KG1 (cell line): ENCODE results near the gene NOM1.
"Not testable (repeated sequence)": the region's sequence is repeated elsewhere in the genome, so short reads cannot be mapped to it uniquely, and the experiment has no call there.

Source experiments
- DNase-seq: peaks from one replicate; lab custom pipeline; 2025; lab: John Stamatoyannopoulos, UW

Gene NOM1

DNA sequence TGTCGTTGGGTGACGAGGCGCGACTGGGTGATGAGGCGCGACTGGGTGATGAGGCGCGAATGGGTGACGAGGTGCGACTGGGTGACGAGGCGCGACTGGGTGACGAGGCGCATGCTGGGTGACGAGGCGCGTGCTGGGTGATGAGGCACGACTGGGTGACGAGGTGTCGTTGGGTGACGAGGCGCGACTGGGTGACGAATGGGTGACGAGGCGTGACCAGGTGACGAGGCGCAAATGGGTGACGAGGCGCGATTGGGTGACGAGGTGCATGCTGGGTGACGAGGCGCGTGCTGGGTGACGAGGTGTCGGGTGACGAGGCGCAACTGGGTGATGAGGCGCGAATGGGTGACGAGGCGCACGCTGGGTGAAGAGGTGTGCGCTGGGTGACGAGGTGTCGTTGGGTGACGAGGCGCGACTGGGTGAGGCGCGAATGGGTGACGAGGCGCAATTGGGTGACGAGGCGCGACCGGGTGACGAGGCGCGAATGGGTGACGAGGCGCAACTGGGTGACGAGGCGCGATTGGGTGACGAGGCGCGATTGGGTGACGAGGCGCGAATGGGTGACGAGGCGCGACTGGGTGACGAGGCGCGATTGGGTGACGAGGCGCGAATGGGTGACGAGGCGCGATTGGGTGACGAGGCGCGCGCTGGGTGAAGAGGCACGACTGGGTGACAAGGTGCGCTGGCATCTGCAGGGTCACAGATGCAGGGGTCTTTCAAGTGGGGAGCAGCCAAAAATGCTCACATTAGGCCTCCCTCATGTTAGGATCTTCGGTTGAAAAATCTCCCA is 7.9 kb upstream of the NOM1 start:
- no peak for DNase-seq

GRCh38 chr7:156942708-156943090 is 6.8 kb upstream of the NOM1 start:
- no peak for DNase-seq

DNA sequence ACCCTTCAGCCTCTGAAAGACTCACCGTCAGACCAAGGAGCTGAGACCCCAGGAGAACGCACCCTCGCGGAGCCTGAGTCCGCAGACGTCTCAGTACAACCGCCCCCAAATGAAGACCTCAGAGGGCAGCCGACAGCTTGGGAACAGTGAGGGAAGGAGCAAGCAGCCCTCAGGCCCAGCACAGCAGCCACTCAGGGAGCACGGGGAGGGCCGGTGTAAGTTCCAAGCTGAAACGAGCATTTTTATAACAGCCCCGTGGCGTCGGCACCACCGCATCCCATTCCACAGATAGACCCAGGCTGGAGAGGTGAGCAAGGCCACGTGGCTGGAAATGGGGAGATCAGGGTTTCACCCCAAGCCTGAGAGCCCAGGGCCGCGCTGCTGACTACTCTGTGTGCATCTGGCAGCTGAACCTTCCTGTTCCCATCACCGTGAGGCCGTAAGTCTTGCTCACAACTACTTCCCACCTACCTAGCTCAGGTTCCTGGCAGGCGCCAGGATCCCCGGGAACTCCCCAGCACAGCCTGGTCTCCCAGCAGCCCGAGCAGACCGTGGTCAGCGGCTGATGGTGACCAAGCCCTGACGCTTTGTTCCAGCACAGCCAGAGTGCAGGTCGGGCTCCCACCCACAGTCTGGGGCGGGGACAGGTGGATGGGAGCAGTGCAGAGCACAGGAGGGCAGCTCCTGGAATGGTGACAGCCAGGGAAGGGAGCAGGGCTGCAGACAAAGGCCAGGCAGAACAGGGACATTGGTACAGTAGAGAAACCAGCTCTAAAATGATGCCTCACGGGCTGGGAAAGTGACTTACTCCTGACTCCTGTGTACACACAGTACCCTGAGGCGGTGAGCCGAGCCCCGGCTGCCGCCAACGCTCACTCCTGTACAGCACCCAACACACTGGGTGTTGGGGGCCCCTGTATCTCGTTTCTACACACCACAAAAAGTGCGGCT is 6.1 kb upstream of the NOM1 start:
- no peak for DNase-seq

DNA sequence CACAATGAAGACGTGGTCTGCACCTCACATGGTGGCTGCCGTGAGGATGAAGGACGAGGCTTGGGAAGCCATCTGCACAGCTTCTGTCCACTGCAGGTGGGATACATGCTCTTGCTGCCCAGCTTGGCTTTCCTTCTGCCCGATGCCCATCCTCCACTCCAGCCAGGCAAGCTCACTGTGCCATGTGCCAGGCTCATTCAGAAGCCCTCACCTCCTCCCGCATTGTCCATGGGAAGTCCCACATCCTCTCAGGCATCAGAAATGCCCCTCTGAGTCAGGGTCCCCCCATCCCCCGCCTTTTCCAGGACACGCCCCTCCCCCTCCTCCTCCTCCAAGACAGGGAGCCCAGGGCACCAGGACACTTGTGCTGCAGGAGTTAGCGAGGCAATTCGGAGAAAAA is 4.6 kb upstream of the NOM1 start:
- DNase-seq: no peak

DNA sequence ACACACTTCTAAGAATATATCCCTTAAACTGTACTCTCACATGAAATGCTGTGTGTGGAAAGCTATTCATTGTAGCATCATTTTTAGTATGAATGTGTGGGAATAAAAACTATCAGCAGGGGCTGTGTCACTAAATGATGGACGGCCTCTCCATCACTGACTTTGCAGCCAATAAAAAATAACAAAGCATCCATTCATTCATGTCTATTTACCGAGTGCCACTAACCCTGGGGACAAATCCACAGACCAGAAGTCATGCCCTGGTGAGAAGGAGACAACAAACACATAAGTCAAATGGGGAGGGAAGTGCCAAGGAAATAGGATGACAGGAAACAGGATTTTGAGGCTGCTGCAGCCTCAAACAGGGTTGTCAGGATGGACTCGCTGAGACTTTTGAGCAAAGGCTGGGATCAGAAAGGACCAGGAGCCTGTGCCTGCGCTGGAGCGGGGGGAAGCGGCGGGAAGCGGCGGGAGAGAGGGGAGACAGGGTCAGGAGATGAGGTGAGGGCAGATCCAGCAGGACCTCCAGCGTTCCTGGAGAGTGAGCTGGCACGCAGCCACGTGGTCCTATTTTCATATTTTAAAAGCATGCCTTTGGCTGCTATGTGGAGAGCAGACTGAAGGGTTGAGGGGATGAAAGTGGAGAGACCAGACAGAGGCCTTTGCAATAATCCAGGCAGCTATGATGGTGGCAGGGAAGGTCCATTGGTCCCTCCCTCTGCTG is 2.2 kb upstream of the NOM1 start:
- no peak for DNase-seq

DNA sequence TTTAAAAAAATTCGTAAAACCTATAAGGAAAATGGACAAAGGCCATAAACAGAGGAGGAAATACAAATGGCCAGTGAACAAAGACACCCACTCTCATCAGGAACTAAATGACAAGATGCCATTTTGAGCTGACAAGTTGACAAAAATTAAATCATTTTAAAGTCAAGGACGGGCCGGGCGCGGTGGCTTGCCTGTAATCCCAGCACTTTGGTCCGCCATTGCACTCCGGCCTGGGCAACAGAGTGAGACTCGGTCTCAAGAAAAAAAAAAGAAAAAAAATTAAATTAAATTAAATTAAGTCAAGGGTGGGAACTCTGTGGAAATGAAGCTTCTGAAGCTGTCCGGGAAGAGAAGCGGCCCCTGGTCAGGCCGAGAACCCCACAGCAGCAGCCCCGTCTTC is 1.2 kb upstream of the NOM1 start:
- DNase-seq: no peak

DNA sequence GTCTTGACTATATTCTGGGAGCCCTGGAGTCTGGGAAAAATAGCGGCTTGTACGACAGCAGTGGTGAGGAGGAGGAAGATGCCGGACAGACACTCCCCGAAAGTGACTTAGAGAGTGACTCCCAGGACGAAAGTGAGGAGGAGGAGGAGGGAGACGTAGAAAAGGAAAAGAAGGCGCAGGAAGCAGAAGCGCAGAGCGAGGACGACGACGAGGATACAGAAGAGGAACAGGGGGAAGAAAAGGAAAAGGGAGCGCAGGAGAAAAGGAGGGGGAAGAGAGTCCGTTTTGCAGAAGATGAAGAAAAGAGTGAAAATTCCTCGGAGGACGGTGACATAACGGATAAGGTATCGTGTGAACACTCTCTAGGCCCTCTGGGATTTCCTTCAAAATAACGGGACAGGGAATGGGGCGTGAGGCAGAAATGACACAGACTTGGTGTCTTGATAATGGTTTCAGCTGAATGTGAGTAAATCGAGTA is 908 bp downstream of the NOM1 start:
- DNase-seq: no peak

- not testable (repeated sequence) for DNase-seq
These were observed 3.7 kb downstream of the NOM1 start for GRCh38 chr7:156953215-156953614.

GRCh38 chr7:156954941-156955340 is 5.4 kb downstream of the NOM1 start:
- no peak for DNase-seq

- no peak for DNase-seq
These were observed 7.2 kb downstream of the NOM1 start for GRCh38 chr7:156956727-156957126.

GRCh38 chr7:156962145-156962544 is 12.6 kb downstream of the NOM1 start:
- DNase-seq: no peak

GRCh38 chr7:156962897-156963296 is 13.4 kb downstream of the NOM1 start:
- DNase-seq: no peak

DNA sequence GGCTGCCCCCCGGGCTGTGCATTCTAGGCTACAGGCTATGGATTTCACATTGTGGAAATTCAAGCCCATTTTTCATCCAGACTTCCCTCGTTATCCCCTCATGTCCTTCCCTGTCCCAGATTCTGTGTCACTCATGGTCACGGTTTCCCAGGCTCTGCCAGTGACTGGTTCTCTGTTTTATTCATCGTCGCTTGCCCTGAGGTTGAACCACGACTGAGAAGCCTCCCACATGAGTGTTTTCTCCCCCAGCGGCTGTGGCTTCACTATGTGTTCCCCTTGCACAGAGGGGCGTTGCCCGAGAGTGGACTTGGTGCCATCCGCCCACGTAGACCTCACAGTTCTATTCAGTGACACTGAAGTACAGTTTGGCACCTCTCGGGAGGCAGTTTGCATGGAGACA is 14.0 kb downstream of the NOM1 start:
- no peak for DNase-seq

- no peak for DNase-seq
These were observed 15.5 kb downstream of the NOM1 start for GRCh38 chr7:156964971-156965370.

DNA sequence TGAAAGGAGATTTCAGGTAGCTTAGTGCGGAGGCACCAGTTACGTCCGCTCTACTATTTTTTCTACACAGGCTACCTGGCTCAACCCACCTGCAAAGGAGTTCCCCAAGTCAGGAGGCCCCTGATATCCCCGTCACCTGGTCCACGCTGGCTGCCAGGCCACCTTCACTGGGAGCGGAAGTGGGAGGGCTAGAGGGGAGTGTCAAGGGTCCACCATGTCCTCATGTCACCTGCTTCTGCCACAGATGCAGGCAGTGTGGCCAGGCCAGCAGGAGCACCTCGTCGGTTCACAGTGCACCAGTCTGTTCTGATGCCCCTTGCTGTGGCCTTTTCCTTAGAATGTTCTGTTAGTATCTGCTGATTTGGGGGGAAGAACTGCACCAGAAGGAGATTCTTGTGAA is 16.9 kb downstream of the NOM1 start:
- no peak for DNase-seq

DNA sequence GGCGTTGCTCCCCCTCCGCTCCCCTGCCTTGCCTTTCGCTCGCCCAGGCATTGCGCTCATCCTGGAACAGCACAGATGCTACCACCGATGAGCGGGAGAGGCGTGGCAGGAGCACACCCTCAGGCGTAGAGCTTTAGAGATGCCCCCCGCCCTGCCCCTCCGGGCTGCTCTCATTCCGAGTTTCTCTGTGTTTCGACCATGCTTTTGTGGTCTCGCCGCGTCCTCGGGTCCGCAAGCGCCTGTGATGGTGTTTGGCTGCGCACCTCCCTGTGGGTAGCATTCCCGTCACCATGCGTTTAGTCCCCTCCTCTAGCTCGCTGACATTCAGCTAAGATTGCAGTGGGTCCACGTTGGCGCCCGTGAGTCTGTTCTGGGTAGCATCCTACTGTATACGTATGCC is 18.7 kb downstream of the NOM1 start:
- no peak for DNase-seq

GRCh38 chr7:156969972-156970420 is 20.5 kb downstream of the NOM1 start:
- DNase-seq: no peak

GRCh38 chr7:156975620-156976019 is 26.1 kb downstream of the NOM1 start:
- no peak for DNase-seq

- DNase-seq: no peak
These were observed 29.6 kb downstream of the NOM1 start for GRCh38 chr7:156979007-156979606.

GRCh38 chr7:156979711-156980110 is 30.2 kb downstream of the NOM1 start:
- DNase-seq: no peak

GRCh38 chr7:156984174-156984891 is 34.8 kb downstream of the NOM1 start:
- no peak for DNase-seq
